Hematopoietic multipotent progenitor cell treated with erythropoietin and hydrocortisone succinate and interleukin-3 and kit ligand, for 8 days (in vitro differentiated cells): ENCODE results near the gene COX6A1.

Experiments used
- DNase-seq: peaks from one replicate; pipeline ENCODE4 v3.0.0-alpha.2; 2015

COX6A1 gene

DNA sequence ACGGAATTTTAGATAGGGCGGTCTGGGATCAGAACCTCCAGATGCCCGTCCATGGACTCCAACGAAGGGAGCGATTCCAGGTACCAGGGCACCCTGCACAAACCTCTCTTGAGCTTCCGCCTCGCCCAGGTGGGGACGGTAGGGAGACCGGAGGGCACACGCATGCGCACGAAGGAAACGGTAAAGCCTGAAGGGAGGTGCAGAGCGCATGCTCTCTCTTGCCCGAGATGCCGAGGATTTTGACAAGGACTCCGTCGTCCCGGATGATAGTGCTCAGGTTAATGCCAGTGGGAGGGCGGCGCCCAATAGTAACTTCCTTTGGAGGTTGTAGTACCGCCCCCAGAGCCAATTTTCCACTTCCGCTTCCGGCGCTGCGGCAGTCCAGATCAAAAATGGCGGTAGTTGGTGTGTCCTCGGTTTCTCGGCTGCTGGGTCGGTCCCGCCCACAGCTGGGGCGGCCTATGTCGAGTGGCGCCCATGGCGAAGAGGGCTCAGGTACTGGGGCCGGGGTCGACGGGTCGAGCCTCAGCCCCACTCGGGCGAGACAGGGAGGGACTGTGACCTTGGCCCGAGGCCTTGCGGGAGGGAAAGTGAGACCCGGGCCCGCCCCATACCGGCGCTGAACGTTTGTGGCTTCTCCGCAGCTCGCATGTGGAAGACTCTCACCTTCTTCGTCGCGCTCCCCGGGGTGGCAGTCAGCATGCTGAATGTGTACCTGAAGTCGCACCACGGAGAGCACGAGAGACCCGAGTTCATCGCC is at the start of gene COX6A1:
TSS of gene COX6A1 (plus strand) at position 379 of the 760 bp plus-strand sequence. CDS start at position 393, 14 bp downstream.
- peak; percentile 100 for DNase-seq

DNA sequence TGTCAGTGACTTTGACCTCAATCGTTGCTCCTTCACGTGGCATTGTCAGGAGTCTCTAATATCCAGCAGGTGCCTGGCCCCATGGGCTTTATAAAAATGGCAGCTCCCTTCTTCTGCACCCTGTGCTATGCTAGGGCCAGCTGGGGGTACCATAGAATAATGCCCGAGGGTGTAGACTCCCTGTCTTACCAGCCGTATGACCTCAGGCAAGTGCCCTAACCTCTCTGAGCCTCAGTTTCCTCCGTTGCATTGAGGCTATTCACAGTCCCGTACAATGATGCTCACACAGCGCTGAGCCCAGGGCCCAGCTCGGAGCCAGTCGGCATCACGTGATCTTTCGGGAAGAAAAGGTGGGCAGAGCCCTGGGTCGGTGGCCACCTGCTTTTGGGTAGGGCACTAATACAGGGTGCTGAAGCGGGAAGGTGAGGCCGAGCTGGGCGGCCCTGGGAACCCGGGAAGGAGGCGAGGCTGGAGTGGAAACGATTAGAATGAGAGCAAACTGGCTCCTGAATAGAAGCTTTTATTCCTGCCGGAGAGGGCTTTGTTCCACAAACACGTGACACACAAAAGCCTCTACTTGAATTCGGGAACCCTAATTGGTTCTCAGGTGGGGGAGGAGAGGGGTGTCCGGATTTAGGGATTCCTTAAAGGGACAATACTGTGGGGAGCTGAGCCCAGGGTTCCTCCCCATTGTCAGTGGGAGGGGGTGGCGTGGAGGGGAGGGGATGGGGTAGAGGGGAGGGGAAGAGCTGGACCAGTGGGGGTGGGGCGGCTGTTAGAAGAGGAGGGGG is 49.0 kb upstream of the COX6A1 start:
- DNase-seq, result no peak

DNA sequence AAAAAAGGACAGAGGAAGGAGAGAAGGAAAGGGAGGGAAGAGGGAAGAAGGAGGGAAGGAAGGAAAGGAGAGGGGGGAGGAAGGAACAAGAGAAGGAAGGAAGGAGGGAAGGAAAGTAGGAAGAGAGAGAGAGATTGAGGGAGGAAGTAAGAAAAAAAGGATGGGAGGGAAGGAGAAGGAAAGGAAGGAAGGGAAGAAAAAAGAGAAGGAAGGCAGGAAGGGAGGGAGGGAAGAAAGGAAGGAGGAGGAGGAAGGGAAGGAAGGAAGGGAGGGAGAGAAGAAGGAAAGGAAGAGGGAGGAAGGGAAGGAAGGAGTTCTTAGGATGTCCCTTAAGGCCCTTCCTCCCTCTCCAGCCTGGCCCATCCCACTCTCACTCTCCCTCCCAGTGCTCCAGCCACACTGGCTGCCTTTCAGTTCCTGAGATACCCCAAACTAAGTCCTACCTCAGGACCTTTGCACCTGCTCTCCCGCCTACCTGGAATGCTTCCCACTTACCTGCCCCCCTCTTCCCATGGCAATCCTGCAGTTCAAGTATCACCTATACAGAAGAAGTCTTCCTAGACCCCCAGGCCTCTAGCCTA is 47.3 kb upstream of the COX6A1 start:
- no peak for DNase-seq

DNA sequence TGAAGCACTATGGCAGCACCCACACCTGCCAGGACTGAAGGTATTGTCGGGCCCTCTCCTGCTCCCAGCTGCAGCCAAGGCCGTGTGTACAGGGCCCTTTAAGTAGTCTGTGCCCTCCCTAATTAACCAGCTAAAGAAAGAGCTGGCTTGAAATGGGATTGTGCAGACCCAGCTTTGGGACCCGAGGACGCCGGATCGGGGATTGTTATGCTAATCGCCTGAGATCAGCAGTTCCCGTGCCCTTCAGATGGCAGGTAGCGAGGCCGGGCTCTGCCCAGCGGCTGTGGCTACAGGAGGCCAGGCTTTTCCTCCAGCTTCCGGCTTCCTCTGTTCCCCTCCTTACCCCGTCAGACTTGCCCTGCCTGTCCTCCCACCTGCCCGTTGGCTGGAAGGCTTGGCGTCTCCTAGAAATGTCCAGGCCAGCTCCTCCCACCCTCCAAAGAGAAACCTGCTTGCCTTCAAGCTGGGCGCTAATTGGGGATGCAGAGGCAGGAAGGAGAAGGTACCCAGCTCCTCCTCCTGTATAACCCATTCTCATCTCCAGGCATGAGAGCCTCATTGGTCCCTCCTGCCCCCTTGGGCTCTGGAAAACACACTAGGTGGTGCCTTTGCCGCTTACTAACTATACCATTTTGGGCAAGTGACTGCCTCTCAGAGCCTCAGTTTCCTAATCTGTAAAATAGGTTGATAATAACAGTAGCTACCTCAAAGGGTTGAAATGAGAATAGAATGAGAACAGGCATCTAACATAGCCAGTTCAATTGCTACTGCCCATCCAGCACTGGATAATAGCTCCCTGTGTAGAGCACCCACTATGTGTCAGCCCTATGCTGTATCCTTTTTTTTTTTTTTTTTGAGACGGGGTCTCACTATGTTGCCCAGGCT is 43.2 kb upstream of the COX6A1 start:
- DNase-seq, result no peak

DNA sequence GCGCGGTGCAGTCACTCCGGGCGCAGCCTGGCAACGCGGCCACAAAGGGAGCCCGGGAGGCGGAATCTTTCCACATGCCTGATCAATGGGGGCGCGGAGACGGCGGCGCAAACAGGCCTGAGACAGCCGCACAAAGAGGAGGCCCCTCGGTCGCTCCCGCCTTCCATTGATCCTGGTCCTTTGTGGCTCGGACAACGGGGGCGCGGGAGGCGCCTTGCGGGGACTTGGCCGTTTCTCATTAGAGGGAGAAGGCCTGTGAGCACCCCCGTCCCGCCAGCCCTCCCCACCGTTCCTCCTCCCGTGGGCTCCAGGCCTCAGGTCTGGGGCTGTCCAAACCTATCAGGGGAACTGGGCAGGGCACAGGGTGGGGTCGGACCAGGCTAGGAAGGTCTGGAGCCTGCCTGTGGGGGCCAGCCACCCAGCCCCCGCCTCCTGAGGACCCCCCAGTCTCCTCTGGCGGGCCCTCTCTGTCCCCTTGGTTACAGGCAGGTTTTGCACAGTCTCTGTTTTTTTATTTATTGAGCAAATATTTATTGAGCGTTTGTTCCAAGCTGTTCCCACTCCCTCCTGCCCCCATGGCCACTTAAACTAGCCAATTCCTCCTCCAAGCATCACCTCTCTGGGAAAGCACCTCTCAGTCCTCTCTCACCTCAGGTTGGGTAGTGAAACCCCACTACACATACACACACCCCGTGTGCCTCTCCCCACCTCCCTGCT is 39.9 kb upstream of the COX6A1 start:
- no peak for DNase-seq

DNA sequence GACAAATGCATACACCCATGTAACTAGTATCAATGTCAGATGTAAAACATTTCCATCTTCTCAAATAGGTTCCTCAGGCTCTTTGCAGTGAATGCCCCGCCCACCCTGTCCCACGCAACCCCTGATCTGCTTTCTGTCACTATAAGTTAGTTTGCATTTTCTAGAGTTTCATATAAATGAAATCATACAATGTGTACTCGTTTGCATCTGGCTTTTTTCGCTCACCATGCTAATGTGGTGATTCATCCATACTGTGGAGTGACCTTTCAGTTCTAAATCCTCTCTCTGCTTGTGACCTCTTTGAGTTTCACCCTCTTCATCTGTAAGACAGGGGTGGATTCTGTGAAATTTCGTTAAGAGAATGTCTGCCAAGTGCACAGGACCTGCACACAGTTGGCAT is 38.4 kb upstream of the COX6A1 start:
- no peak for DNase-seq

DNA sequence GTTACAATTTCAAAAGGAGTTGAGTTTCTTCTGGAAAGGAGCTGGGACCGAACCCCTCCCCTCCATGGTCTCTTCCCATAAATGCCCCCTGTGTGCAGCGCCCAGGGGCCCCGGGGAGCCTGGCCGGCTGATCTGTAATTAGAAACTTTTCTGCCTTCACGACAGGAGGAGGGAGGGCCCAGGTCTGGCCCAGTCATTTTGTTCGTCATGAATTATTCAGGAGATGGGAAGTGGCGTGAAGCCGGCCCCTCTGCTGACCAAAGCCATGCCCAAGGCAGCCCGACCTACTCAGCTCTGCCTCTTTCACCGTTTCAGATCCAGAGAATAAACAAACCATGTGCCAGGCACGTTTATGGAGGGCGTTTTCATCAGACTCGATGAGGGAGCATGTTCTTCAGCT is 35.7 kb upstream of the COX6A1 start:
- no peak for DNase-seq

DNA sequence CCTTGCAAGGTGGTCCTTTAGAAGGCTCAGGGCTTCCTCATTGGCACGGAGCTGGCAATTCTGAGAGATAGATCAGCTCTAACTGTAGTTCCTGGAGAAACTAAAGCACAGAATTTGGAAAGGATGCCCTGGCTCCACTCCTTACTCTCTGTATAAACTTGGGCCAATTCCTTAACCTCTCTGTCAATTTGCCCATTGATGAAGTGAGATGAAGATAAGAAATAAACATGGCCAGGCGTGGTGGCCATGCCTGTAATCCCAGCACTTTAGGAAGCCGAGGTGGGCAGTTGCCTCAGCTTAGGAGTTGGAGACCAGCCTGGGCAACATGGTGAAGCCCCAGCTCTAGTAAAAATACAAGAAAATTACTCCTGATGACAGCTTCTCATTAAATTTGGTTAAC is 34.0 kb upstream of the COX6A1 start:
- no peak for DNase-seq

DNA sequence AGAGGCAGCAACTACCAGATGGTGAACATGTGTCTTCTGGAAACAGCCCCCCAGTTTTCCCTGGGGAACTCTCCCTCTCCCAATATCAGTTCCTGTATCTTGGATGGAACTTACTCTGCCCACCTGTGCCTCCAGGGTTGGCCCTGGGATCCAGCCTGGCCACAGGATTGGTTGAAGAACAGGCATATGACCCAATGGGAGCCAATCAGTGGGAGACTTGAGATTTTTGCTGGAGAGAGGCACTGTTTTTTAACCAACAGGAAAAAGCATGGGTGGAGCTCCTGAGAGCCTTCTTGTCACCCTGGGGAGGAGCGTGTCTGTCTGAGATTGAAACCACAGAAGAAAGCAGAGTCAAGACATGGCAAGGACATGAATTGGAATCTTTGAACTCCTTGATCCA is 33.6 kb upstream of the COX6A1 start:
- peak; percentile 9 for DNase-seq

DNA sequence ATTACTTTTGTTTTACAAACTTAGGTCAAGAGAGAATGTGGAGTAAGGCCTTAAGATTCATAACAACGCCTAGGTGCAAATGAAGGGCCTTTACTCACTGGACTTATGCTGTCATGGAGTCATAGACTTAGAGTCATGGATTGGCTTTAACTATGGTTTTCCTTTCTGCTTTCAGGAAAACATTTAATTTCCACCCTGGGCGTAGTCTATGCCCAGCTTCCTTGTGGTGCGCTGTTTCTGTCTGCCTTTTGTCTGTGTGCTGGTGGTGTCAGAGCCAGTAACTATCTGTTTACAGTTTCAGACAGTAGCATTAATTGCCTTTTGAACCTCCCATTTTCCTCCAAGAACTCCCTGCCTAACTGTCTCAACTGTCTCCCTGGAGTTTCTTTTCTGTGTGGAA is 31.8 kb upstream of the COX6A1 start:
- DNase-seq, result no peak

DNA sequence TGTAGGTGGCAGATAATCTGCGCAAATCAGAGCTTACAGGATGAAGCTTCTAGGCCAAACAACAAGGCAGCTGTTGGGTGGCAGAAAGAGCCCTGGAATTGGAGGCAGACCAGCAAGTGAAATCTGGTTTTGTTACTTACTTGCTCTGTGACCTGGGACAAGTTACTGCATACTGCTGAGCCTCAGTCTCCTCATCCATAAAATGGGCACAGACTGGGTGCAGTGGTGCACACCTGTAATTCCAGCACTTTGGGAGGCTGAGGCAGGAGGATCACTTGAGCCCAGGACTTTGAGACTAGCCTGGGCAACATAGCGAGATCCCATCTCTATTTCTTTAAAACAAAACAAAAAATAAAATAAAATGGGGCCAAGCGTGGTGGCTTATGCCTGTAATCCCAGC is 31.4 kb upstream of the COX6A1 start:
- no peak for DNase-seq

DNA sequence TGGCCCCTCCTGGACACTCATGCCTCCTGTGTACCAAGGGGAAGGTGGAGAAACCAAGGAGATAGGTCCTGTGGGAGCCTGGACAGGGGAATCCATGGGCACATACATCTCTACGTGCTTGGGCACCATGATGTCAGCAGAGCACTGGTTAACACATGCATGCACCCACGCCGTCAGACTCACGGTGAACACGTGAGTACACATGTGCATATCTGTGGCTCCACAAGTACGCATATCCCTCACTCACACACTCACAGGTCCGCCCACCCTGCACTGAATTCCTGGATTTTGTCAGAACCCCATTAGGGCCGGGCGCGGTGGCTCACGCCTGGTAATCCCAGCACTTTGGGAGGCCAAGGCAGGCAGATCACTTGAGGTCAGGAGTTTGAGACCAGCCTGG is 29.1 kb upstream of the COX6A1 start:
- DNase-seq, result no peak

DNA sequence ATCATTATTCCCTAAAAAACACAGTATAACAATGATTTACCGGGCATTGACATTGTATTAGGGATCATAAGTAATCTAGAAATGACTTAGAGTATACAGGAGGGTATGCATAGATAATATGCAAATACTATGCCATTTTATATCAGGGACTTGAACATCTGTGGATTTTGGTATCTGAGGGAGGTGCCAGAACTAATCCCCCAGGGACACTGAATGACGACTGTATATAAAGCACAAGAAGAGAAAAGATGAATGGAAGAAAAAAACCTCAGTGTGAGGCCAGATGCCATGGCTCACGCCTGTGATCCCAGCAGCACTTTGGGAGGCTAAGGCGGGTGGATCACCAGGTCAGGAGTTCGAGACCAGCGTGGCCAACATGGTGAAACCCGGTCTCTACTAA is 25.5 kb upstream of the COX6A1 start:
- no peak for DNase-seq

DNA sequence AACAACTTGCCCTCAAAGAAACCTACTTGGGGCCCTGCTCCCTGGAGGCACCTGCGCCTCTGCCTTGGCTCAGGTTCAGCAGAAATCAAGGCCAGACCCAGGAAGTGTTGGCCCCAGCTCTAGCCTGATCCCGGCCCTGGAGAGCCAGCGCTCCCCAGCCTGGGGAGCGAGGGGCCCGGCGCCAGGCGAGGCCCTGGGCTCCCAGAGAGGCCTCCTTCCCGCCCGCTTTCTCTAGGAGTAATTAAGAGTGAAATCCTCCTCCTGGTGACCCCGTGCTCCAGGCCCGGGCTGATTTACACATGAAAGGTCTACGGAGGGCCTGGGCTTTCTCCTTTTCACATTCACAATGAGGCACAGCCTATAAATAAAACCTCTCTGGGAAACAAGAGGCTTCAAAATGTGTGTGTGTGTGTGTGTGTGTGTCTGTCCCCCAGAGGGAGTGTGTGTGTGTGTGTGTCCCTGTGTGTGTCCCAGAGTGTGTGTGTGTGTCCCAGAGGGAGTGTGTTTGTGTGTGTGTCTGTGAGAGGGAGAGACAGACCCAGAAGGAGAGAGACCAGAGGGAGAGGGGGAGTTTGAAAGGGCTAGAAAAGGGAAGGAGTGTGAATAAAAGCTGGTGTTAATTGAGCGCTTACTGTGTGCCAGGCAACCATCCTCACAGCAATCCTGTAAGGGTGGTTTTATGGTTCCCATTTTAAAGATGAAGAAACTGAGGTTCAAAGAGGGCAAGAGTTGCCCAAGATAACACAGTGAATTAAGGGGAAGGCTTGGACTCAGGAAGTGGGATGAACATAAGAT is 23.8 kb upstream of the COX6A1 start:
- no peak for DNase-seq

DNA sequence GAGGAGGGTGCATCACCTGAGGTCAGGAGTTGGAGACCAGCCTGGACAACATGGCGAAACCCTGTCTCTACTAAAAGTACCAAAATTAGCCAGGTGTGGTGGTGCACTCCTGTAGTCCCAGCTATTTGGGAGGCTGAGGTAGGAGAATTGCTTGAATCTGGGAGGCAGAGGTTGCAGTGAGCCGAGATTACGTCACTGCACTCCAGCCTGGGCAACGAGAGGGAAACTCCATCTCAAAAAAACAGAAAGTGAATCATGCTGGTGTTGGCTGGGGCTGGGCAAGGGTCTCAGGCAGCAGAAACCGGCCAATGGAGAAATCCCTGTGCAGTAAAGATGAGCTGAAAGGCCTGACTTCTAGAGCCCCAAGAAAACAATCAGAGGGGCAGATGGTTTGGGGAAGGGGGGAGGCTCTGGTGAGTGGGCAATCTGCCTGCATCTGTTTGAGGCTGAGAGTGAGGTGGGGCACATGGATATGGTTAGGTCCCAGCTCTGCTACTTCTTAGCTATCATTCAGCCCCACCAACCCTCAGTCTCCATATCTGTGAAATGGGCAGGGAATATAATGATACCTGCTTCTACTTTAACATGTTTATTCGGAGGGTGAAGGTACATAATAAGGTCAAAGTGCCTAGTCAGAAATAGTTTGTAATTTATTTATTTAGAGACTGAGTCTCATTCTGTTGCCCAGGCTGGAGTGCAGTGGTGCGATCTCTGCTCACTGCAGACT is 21.3 kb upstream of the COX6A1 start:
- DNase-seq, result no peak

DNA sequence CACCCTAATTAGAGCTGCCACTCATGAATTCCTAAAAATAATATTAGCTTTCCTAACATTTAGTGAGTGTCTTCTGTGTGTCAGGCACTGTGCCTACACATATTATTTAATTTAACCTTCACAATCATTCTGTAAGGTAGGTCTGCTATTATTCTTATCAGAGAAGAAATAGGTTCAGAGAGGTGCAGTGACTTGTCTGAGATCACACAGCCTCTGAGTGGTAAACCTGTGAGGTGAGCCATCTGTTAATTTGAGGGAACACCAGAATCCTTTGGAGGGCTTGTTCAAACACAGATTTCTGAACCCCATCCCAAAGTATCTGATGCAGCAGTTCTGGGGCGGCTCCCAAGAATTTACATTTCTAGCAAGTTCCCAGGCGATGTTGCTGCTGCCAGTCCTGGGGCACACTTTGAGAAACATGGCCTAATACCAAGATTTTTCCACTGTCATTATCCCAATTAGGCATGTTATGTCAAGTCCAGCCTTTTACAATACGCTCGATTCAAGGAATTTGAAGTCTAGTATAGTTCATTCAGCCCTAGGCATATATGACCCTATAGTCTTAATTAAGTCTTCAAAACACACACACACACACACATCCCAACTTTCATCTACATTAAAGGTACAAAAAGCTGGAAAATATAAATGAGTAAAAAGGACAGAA is 19.9 kb upstream of the COX6A1 start:
- DNase-seq, result no peak

DNA sequence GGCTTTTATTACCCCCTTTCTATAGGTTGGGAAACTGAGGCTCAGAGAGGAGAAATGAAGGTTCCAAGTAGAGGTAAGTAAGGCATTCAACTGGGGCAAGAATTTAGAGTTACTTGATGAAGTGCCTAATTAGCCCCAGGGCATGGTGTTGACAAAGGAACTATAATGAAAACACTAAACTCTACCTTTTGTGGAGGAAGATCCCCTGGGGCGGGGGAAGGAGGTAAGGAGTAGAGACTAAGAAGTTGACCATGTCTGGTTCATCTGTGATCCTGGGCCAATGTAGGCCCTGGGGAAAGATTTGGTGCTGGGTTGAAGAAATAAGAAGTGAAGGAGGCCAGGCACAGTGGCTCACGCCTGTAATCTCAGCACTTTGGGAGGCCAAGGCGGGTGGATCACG is 16.2 kb upstream of the COX6A1 start:
- no peak for DNase-seq

DNA sequence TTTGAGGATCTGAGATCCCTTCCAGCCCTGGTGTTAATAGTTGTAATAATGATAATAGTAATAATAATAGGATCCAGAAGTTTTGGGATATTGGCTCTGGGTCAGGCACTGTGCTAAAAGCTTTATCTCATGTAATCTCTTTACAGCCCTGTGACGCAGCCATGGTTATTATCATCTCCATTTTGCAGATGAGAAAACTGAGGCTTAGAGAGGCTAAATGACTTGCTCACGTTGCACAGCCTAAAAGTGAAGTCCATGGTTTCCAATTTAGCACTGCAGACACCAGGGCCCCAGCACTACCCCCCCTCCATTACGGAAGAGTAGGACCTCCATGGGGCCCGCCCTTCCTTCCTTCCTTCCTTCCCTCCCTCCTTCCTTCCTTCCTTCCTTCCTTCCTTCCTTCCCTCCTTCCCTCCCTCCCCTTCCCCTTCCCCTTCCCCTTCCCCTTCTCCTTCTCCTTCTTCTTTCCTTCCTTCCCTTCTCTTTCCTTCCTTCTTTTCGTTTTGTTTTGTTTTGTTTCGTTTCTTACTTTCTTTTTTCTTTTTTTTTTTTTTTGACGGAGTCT is 14.9 kb upstream of the COX6A1 start:
- no peak for DNase-seq

DNA sequence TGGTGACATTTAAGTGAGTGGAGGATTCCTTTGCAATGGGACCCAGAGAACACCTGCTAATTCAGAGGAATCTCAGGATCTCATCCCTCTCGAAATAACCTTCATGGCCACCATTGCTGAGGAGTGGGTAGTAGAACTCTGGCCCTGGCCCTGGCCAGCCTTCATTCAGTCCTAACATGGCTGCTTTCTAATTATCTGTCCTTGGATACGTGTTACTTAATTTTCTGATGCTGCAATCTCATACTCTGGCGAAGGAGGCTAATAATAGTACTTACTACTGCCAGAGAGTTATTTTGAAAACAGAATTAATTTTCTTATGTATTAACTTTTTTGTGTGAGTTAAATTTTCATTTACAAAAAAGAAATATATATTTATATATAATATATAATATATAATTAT is 12.1 kb upstream of the COX6A1 start:
- DNase-seq, result no peak
